ENCODE results near the gene SBF2. TPM values are rescaled to one million over a fixed set of nuclear protein-coding genes. Genes with fewer than 3 reads are reported as not detected.

SBF2 gene
- total and polyA plus RNA-seq, 2 donors (not counting 3 experiments of a cell fraction or from before 2014, with no cell fraction given): 15.4 to 42.4 TPM

- Histone ChIP-seq H3K9ac (replicated peaks; ENCODE audit: extremely low read depth, insufficient read depth, low read length) (no peak overlapping the region), H3K79me2 (ENCODE audit: control insufficient read depth, insufficient read depth, low read length) (no peaks in the 10 kb centered on the region), H3K4me1 (ENCODE audit: control insufficient read depth, extremely low read depth, insufficient read depth, low read length) (peaks cover 12% of the 10 kb centered on the region), H3K27me3 (ENCODE audit: control insufficient read depth in 2 of 2, insufficient read depth in 2 of 2, low read length in 2 of 2) (no peaks in the 10 kb centered on the region), H3K9me3 (replicated peaks; ENCODE audit: control insufficient read depth, insufficient read depth, low read length) (no peaks in the 10 kb centered on the region), H3K9me1 (replicated peaks; ENCODE audit: control insufficient read depth, extremely low read depth, insufficient read depth, low read length) (no peaks in the 10 kb centered on the region), H3K27ac (ENCODE audit: insufficient read depth, low read depth, low read length) (no peak overlapping the region), H3K4me2 (ENCODE audit: insufficient read depth, low read length) (no peak overlapping the region), H3K36me3 (ENCODE audit: control insufficient read depth in 2 of 2, extremely low read depth in 1 of 2, insufficient read depth in 2 of 2, low read length in 2 of 2) (no peaks in the 10 kb centered on the region), H4K20me1 (replicated peaks; ENCODE audit: control insufficient read depth, extremely low read depth, insufficient read depth, low read length) (peaks cover 2% of the 10 kb centered on the region), H2AFZ (ENCODE audit: low read depth, low read length) (no peak overlapping the region), H3K4me3 (replicated peaks in 1 of 3; ENCODE audit: insufficient read depth in 1 of 3, low read depth in 1 of 3, low read length in 3 of 3) (no peak overlapping the region)
- ChIA-PET CTCF (no interaction called here), POLR2A (no interaction called here)
- BruUV-seq (replicated peaks): no TSS peak
- DNase-seq (ENCODE audit: low read depth, low spot score) (no peak), FAIRE-seq (no peak)
- dilution Hi-C loops (cut with MboI; ENCODE audit: extremely low pct_ligation_motif_present, low sequenced_read_pairs): no loop called here
- intact Hi-C loops (cut with micrococcal nuclease): no loop called here
- TF ChIP-seq CTCF (IDR thresholded peaks at IDR 0.05; ENCODE audit: extremely low read depth in 1 of 2, insufficient read depth in 1 of 2, low read depth in 1 of 2, low read length in 2 of 2) (no peak), MYC (IDR thresholded peaks at IDR 0.05; ENCODE audit: low read depth, low read length) (no peak), FOS (IDR thresholded peaks at IDR 0.05; ENCODE audit: borderline replicate concordance, insufficient read depth, low read length) (no peak), JUN (IDR thresholded peaks at IDR 0.05; ENCODE audit: borderline replicate concordance, insufficient read depth, insufficient read length, low read depth) (no peak), GATA2 (IDR thresholded peaks at IDR 0.05; ENCODE audit: insufficient read depth, insufficient read length, low read depth, low read length) (no peak), POLR2AphosphoS5 (IDR thresholded peaks at IDR 0.05; ENCODE audit: insufficient read depth, low read depth, low read length) (no peak), MAX (IDR thresholded peaks at IDR 0.05; ENCODE audit: insufficient read depth, insufficient read length) (no peak)
These were observed 264.5 kb downstream of the SBF2 start for GRCh38 chr11:10029386-10030121.
